Measurements from ENCODE around the gene TRIP13. TPM values are rescaled to one million over a fixed set of nuclear protein-coding genes. Genes with fewer than 3 reads are reported as not detected.

The TRIP13 gene
- total and polyA plus RNA-seq, 2 of the 13 experiments (the other 11 are each of a cell fraction or from before 2014, with no cell fraction given), result 13.5 to 33.0 TPM

DNA sequence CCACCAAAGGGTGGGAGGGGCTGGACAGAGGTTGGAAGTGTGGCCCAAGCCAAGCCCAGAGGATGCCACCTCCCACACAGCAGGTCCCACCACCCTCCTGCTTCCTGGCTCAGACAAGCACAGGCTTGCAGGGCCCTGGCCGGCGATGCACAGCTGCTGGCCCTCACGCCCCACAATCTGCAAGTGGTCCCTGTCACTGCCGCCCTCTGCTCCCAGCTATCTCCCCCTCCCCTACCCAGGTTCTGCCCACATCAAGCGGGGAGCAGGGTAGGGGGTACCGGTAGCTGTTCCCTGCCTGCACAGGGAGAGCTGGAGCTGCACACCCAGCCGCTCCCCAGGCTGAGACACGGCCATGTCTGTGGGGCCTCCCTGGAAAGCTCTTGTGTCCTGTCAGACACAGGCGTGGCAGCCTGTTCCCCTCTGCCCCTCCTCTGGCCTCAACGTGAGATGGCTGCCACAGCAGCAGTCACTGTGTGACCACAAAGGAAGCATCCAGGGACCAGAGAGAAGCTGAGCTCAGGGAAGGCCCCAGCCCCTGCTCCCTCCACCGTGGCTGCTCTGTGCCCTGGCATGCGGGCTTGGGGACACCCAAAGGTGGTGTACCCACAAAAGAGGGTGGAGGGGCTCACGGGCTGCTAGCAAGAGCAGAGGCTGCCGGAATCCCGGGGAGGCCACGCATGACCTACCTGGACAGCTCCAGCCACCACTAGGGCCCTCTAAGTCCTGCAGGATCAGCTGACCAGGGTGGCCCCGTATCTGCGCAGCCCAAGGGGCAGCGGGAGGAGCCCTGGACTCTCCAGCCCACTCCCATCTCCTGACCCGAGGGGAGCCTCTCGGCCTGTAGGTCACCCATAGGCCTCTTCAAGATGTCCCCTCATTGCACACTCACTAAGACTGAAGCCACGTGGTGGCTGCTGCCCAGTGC, 31.0 kb upstream of the TRIP13 start (continued):
- TF ChIP-seq AGO2 (optimal IDR thresholded peaks at IDR 0.05; ENCODE audit: low read depth, low read length) (peak; percentile 91), ZNF367 (CRISPR knock-in tag; IDR thresholded peaks at IDR 0.05; ENCODE audit: borderline replicate concordance) (no peak), HES4 (CRISPR knock-in tag; IDR thresholded peaks at IDR 0.05; ENCODE audit: borderline replicate concordance) (no peak), DNMT1 (CRISPR knock-in tag; IDR thresholded peaks at IDR 0.05) (no peak), POLR2A (IDR thresholded peaks at IDR 0.05; ENCODE audit: insufficient read depth in 1 of 2, low read depth in 2 of 2, low read length in 2 of 2) (peak in 1 of 2 experiments; percentile 18; a peak in 1 of 4 replicates), ZNF572 (CRISPR knock-in tag; IDR thresholded peaks at IDR 0.05) (no peak), ZNF264 (CRISPR knock-in tag; IDR thresholded peaks at IDR 0.05) (no peak), ZNF34 (CRISPR knock-in tag; IDR thresholded peaks at IDR 0.05; ENCODE audit: borderline replicate concordance) (no peak), HOXD1 (CRISPR knock-in tag; IDR thresholded peaks at IDR 0.05) (no peak), ZNF761 (CRISPR knock-in tag; conservative IDR thresholded peaks at IDR 0.05) (no peak), RFX3 (CRISPR knock-in tag; IDR thresholded peaks at IDR 0.05) (no peak), TMF1 (CRISPR knock-in tag; IDR thresholded peaks at IDR 0.05; ENCODE audit: low read depth) (no peak), ZNF451 (CRISPR knock-in tag; IDR thresholded peaks at IDR 0.05) (no peak)
- TF ChIP-seq, protein P1, sequence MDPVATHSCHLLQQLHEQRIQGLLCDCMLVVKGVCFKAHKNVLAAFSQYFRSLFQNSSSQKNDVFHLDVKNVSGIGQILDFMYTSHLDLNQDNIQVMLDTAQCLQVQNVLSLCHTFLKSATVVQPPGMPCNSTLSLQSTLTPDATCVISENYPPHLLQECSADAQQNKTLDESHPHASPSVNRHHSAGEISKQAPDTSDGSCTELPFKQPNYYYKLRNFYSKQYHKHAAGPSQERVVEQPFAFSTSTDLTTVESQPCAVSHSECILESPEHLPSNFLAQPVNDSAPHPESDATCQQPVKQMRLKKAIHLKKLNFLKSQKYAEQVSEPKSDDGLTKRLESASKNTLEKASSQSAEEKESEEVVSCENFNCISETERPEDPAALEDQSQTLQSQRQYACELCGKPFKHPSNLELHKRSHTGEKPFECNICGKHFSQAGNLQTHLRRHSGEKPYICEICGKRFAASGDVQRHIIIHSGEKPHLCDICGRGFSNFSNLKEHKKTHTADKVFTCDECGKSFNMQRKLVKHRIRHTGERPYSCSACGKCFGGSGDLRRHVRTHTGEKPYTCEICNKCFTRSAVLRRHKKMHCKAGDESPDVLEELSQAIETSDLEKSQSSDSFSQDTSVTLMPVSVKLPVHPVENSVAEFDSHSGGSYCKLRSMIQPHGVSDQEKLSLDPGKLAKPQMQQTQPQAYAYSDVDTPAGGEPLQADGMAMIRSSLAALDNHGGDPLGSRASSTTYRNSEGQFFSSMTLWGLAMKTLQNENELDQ (CRISPR knock-in tag; IDR thresholded peaks at IDR 0.05; ENCODE audit: borderline replicate concordance), result no peak
- TF ChIP-seq, protein P2, sequence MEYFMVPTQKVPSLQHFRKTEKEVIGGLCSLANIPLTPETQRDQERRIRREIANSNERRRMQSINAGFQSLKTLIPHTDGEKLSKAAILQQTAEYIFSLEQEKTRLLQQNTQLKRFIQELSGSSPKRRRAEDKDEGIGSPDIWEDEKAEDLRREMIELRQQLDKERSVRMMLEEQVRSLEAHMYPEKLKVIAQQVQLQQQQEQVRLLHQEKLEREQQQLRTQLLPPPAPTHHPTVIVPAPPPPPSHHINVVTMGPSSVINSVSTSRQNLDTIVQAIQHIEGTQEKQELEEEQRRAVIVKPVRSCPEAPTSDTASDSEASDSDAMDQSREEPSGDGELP (IDR thresholded peaks at IDR 0.05; ENCODE audit: borderline replicate concordance, low read depth), result no peak
- TF ChIP-seq, protein P3, sequence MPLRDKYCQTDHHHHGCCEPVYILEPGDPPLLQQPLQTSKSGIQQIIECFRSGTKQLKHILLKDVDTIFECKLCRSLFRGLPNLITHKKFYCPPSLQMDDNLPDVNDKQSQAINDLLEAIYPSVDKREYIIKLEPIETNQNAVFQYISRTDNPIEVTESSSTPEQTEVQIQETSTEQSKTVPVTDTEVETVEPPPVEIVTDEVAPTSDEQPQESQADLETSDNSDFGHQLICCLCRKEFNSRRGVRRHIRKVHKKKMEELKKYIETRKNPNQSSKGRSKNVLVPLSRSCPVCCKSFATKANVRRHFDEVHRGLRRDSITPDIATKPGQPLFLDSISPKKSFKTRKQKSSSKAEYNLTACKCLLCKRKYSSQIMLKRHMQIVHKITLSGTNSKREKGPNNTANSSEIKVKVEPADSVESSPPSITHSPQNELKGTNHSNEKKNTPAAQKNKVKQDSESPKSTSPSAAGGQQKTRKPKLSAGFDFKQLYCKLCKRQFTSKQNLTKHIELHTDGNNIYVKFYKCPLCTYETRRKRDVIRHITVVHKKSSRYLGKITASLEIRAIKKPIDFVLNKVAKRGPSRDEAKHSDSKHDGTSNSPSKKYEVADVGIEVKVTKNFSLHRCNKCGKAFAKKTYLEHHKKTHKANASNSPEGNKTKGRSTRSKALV (CRISPR knock-in tag; IDR thresholded peaks at IDR 0.05), result no peak
- TF ChIP-seq, protein P4, sequence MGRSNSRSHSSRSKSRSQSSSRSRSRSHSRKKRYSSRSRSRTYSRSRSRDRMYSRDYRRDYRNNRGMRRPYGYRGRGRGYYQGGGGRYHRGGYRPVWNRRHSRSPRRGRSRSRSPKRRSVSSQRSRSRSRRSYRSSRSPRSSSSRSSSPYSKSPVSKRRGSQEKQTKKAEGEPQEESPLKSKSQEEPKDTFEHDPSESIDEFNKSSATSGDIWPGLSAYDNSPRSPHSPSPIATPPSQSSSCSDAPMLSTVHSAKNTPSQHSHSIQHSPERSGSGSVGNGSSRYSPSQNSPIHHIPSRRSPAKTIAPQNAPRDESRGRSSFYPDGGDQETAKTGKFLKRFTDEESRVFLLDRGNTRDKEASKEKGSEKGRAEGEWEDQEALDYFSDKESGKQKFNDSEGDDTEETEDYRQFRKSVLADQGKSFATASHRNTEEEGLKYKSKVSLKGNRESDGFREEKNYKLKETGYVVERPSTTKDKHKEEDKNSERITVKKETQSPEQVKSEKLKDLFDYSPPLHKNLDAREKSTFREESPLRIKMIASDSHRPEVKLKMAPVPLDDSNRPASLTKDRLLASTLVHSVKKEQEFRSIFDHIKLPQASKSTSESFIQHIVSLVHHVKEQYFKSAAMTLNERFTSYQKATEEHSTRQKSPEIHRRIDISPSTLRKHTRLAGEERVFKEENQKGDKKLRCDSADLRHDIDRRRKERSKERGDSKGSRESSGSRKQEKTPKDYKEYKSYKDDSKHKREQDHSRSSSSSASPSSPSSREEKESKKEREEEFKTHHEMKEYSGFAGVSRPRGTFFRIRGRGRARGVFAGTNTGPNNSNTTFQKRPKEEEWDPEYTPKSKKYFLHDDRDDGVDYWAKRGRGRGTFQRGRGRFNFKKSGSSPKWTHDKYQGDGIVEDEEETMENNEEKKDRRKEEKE (IDR thresholded peaks at IDR 0.05), result no peak
- TF ChIP-seq, protein P5, sequence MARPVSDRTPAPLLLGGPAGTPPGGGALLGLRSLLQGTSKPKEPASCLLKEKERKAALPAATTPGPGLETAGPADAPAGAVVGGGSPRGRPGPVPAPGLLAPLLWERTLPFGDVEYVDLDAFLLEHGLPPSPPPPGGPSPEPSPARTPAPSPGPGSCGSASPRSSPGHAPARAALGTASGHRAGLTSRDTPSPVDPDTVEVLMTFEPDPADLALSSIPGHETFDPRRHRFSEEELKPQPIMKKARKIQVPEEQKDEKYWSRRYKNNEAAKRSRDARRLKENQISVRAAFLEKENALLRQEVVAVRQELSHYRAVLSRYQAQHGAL (CRISPR knock-in tag; IDR thresholded peaks at IDR 0.05; ENCODE audit: not compliant biosample characterization), result no peak

Measured in HepG2 (cell line).